ENCODE data around the gene EXD3.

The EXD3 gene

GRCh38 chr9:137326445-137327065 is 96.4 kb downstream of the EXD3 start:
- no peak for TF ChIP-seq CTCF (conservative IDR thresholded peaks at IDR 0.05; ENCODE audit: low read depth, low read length)
- Histone ChIP-seq H2AFZ (ENCODE audit: low read depth) (no peak overlapping the region), H3K79me2 (ENCODE audit: insufficient read depth, low read depth) (no peaks in the 10 kb centered on the region), H3K36me3 (ENCODE audit: insufficient read depth) (no peaks in the 10 kb centered on the region), H4K20me1 (ENCODE audit: insufficient read depth) (no peaks in the 10 kb centered on the region), H3K4me1 (ENCODE audit: low read depth, poor library complexity, severe bottlenecking) (no peaks in the 10 kb centered on the region), H3K4me3 (IDR thresholded peaks at IDR 0.05; ENCODE audit: insufficient read depth, low read depth, low read length) (no peak overlapping the region), H3K9ac (no peak overlapping the region), H3K4me2 (no peak overlapping the region), H3K27me3 (ENCODE audit: insufficient read depth, low read depth) (peaks cover 3% of the 10 kb centered on the region; the same call in 1 of the 2 replicates), H3K27ac (no peak overlapping the region)

- no peaks in the 10 kb centered on the region for H4K20me1 ChIP-seq (ENCODE audit: insufficient read depth)
- no peak overlapping the region for H3K27ac ChIP-seq
- H3K4me1 ChIP-seq (ENCODE audit: low read depth, poor library complexity, severe bottlenecking): no peaks in the 10 kb centered on the region
- no peaks in the 10 kb centered on the region for H3K79me2 ChIP-seq (ENCODE audit: insufficient read depth, low read depth)
- H3K4me2 ChIP-seq: no peak overlapping the region
- no peak overlapping the region for H3K4me3 ChIP-seq (IDR thresholded peaks at IDR 0.05; ENCODE audit: insufficient read depth, low read depth, low read length)
- no peak overlapping the region for H2AFZ ChIP-seq (ENCODE audit: low read depth)
- TF ChIP-seq CTCF (conservative IDR thresholded peaks at IDR 0.05; ENCODE audit: low read depth, low read length): no peak
- H3K9ac ChIP-seq: no peak overlapping the region
- H3K27me3 ChIP-seq (ENCODE audit: insufficient read depth, low read depth): 0 out of 2 replicates have a peak, but pooled peaks cover 3% of the 10 kb centered on the region
- no peaks in the 10 kb centered on the region for H3K36me3 ChIP-seq (ENCODE audit: insufficient read depth)
These were observed 97.2 kb downstream of the EXD3 start for GRCh38 chr9:137325799-137326198.

DNA sequence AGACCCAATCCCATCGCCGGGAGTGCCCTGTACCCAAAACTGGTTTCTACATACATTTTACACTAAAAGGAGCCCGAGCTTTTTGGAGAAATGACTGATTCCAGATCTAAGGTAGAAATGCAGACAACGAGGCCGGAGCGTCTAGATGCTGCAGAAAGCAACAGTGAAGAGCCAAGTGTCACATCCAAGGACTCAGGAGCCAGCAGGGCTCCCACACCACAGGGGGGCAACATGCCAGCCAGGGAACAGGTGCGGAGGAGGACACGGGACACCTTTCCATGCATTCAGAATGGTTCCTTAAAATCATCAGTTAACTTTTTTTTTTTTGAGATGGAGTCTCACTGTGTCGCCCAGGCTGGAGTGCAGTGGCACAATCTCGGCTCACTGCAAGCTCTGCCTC is 97.8 kb downstream of the EXD3 start:
- H3K27ac ChIP-seq: no peak overlapping the region
- H3K79me2 ChIP-seq (ENCODE audit: insufficient read depth, low read depth): no peaks in the 10 kb centered on the region
- no peaks in the 10 kb centered on the region for H3K4me1 ChIP-seq (ENCODE audit: low read depth, poor library complexity, severe bottlenecking)
- no peak overlapping the region for H3K4me2 ChIP-seq
- TF ChIP-seq CTCF (conservative IDR thresholded peaks at IDR 0.05; ENCODE audit: low read depth, low read length): no peak
- H3K27me3 ChIP-seq (ENCODE audit: insufficient read depth, low read depth): 0 out of 2 replicates have a peak, but pooled peaks cover 3% of the 10 kb centered on the region
- no peak overlapping the region for H3K4me3 ChIP-seq (IDR thresholded peaks at IDR 0.05; ENCODE audit: insufficient read depth, low read depth, low read length)
- no peak overlapping the region for H3K9ac ChIP-seq
- no peaks in the 10 kb centered on the region for H3K36me3 ChIP-seq (ENCODE audit: insufficient read depth)
- H2AFZ ChIP-seq (ENCODE audit: low read depth): no peak overlapping the region
- no peaks in the 10 kb centered on the region for H4K20me1 ChIP-seq (ENCODE audit: insufficient read depth)

GRCh38 chr9:137323531-137324331 is 99.2 kb downstream of the EXD3 start:
- Histone ChIP-seq H3K36me3 (ENCODE audit: insufficient read depth) (no peaks in the 10 kb centered on the region), H4K20me1 (ENCODE audit: insufficient read depth) (no peaks in the 10 kb centered on the region), H2AFZ (ENCODE audit: low read depth) (no peak overlapping the region), H3K4me2 (no peak overlapping the region), H3K27ac (no peak overlapping the region), H3K79me2 (ENCODE audit: insufficient read depth, low read depth) (no peaks in the 10 kb centered on the region), H3K4me3 (IDR thresholded peaks at IDR 0.05; ENCODE audit: insufficient read depth, low read depth, low read length) (no peak overlapping the region), H3K4me1 (ENCODE audit: low read depth, poor library complexity, severe bottlenecking) (no peaks in the 10 kb centered on the region), H3K9ac (no peak overlapping the region), H3K27me3 (ENCODE audit: insufficient read depth, low read depth) (0 out of 2 replicates have a peak, but pooled peaks cover 3% of the 10 kb centered on the region)
- TF ChIP-seq CTCF (conservative IDR thresholded peaks at IDR 0.05; ENCODE audit: low read depth, low read length): no peak
